ENCODE data around the gene CEP57.

Gene CEP57

GRCh38 chr11:95766701-95767100, 23.6 kb upstream of the CEP57 start:
- no peak for DNase-seq (ENCODE audit: low read depth)
- no peak overlapping the region for H3K4me3 ChIP-seq (ENCODE audit: low read length)
- TF ChIP-seq CTCF (IDR thresholded peaks at IDR 0.05; ENCODE audit: insufficient read depth, low read depth, low read length, missing control alignments), result no peak

GRCh38 chr11:95767498-95767897, 22.8 kb upstream of the CEP57 start:
- TF ChIP-seq CTCF (IDR thresholded peaks at IDR 0.05; ENCODE audit: insufficient read depth, low read depth, low read length, missing control alignments), result no peak
- H3K4me3 ChIP-seq (ENCODE audit: low read length), result no peak overlapping the region
- peak; percentile 85 for DNase-seq (ENCODE audit: low read depth)

- DNase-seq (ENCODE audit: low read depth), result no peak
- TF ChIP-seq CTCF (IDR thresholded peaks at IDR 0.05; ENCODE audit: insufficient read depth, low read depth, low read length, missing control alignments), result no peak
- no peak overlapping the region for H3K4me3 ChIP-seq (ENCODE audit: low read length)
Observed at GRCh38 chr11:95768521-95768920, 21.8 kb upstream of the CEP57 start.

GRCh38 chr11:95776859-95777258, 13.4 kb upstream of the CEP57 start:
- no peak for DNase-seq (ENCODE audit: low read depth)
- TF ChIP-seq CTCF (IDR thresholded peaks at IDR 0.05; ENCODE audit: insufficient read depth, low read depth, low read length, missing control alignments), result no peak
- H3K4me3 ChIP-seq (ENCODE audit: low read length), result no peak overlapping the region

- H3K4me3 ChIP-seq (ENCODE audit: low read length), result no peak overlapping the region
- DNase-seq (ENCODE audit: low read depth), result no peak
- TF ChIP-seq CTCF (IDR thresholded peaks at IDR 0.05; ENCODE audit: insufficient read depth, low read depth, low read length, missing control alignments), result no peak
Observed at GRCh38 chr11:95778699-95779098, 11.6 kb upstream of the CEP57 start.

GRCh38 chr11:95780544-95780943, 9.8 kb upstream of the CEP57 start:
- DNase-seq (ENCODE audit: low read depth), result no peak
- no peak overlapping the region for H3K4me3 ChIP-seq (ENCODE audit: low read length)
- TF ChIP-seq CTCF (IDR thresholded peaks at IDR 0.05; ENCODE audit: insufficient read depth, low read depth, low read length, missing control alignments), result no peak

- peak; percentile 28 for DNase-seq (ENCODE audit: low read depth)
- H3K4me3 ChIP-seq (ENCODE audit: low read length), result peak overlapping the region; percentile 97
- peak; percentile 32 for TF ChIP-seq CTCF (IDR thresholded peaks at IDR 0.05; ENCODE audit: insufficient read depth, low read depth, low read length, missing control alignments)
Observed at GRCh38 chr11:95788921-95789505, 1.3 kb upstream of the CEP57 start.

Data from epithelial cell of esophagus (primary cell).